A549 (cell line): ENCODE measurements around the gene TMC7. TPM values are rescaled to one million over a fixed set of nuclear protein-coding genes. Genes with fewer than 3 reads are reported as not detected.
A peak's percentile ranks its signal among the peaks of the same experiment; 100 is the strongest.

Source experiments
- ATAC-seq, 2 experiments: fragments of 200-7000 bp in 1 of 2; fragments of >200 bp in 1 of 2; cut with Nextera tagmentation in 1 of 2; cut with Tn5 transposase in 1 of 2; 3 replicates each; pipeline versions ENCODE4 v1.8.0 to v1.9.1; 2018 to 2020; ENCODE audit warnings: mild to moderate bottlenecking in 1 of 2, moderate library complexity in 1 of 2
- CTCF ChIA-PET: fragments of 300-600 bp; sonication (Branson Sonifier 250); formaldehyde crosslinking; extraction: SDS; loops from one replicate; lab custom pipeline; 2021; ENCODE audit warnings: antibody characterized with exemption, inconsistent platforms; lab: Yijun Ruan, JAX
- POLR2A ChIA-PET: fragments of 350-600 bp; formaldehyde crosslinking; extraction: SDS; loops from one replicate; lab custom pipeline; 2021; ENCODE audit warnings: antibody characterized with exemption, inconsistent platforms; lab: Yijun Ruan, JAX
- DNase-seq, 2 experiments: peaks; one replicate each; pipeline versions ENCODE4 v3.0.0 to v3.0.0-alpha.2; 2011 to 2016; ENCODE audit warnings: low read depth in 1 of 2, low spot score in 1 of 2
- FAIRE-seq: peaks from 2 replicates; lab custom pipeline; 2011; peaks lifted over from hg19 to GRCh38; lab: Jason Lieb, UNC
- H3K27ac ChIP-seq, 2 experiments: fragments of >200 bp; sonication (Bioruptor Twin); formaldehyde crosslinking; 3 replicates each; pipeline ENCODE4 v1.5.1; 2016 to 2017
- H3K4me1 ChIP-seq: fragments of >200 bp; sonication (Bioruptor Twin); formaldehyde crosslinking; 3 replicates; pipeline ENCODE4 v1.6.1; 2016
- H3K4me2 ChIP-seq: fragments of >200 bp; sonication (Bioruptor Twin); formaldehyde crosslinking; 3 replicates; pipeline ENCODE4 v1.6.1; 2016
- H3K4me3 ChIP-seq: fragments of >200 bp; sonication (Bioruptor Twin); formaldehyde crosslinking; 3 replicates; pipeline ENCODE4 v1.5.1; 2016
- H3K9me3 ChIP-seq: fragments of >200 bp; sonication (Bioruptor Twin); formaldehyde crosslinking; 3 replicates; pipeline ENCODE4 v1.6.1; 2016
- BHLHE40 ChIP-seq: IDR thresholded peaks from 2 replicates; pipeline ENCODE4 v1.6.1; 2012; ENCODE audit warnings: low read depth, low read length, inconsistent platforms
- CEBPB ChIP-seq, 2 experiments: fragments of >200 bp in 1 of 2; sonication (Bioruptor Twin) in 1 of 2; formaldehyde crosslinking in 1 of 2; IDR thresholded peaks; 2 replicates each; pipeline ENCODE4 v1.6.1; 2012 to 2016
- CHD2 ChIP-seq: fragments of 150-350 bp; IDR thresholded peaks from 2 replicates; pipeline ENCODE4 v1.6.1; 2014; ENCODE audit warnings: low read length; ENCODE audit not compliant: partially characterized antibody
- CHD4 ChIP-seq: fragments of 200-600 bp; sonication (generic); IDR thresholded peaks from 2 replicates; pipeline ENCODE4 v1.6.1; 2016; ENCODE audit warnings: antibody characterized with exemption, mild to moderate bottlenecking, borderline replicate concordance
- FOSB ChIP-seq: fragments of 250-450 bp; sonication (Bioruptor Pico); IDR thresholded peaks from 2 replicates; pipeline ENCODE4 v1.5.0; 2020; ENCODE audit warnings: mild to moderate bottlenecking, moderate library complexity
- HEYL ChIP-seq: fragments of 250-450 bp; sonication (Bioruptor Pico); IDR thresholded peaks from 2 replicates; pipeline ENCODE4 v1.8.0; 2021; ENCODE audit warnings: mild to moderate bottlenecking, moderate library complexity
- HOXA7 ChIP-seq: fragments of 250-450 bp; sonication (Bioruptor Pico); IDR thresholded peaks from 2 replicates; pipeline ENCODE4 v1.5.0; 2020; ENCODE audit warnings: mild to moderate bottlenecking, moderate library complexity
- JUN ChIP-seq, 2 experiments: fragments of >200 bp; sonication (Bioruptor Twin); formaldehyde crosslinking; IDR thresholded peaks; 2 replicates in 1 of 2; 3 replicates in 1 of 2; pipeline ENCODE4 v1.6.1; 2016 to 2017
- TFCP2L1 ChIP-seq: fragments of 250-450 bp; sonication (Bioruptor Pico); IDR thresholded peaks from 2 replicates; pipeline ENCODE4 v1.5.0; 2021; ENCODE audit warnings: mild to moderate bottlenecking
- TP53 ChIP-seq: fragments of 250-450 bp; sonication (Bioruptor Pico); IDR thresholded peaks from 2 replicates; pipeline ENCODE4 v1.5.0; 2021; ENCODE audit warnings: mild to moderate bottlenecking, moderate library complexity
- ZFP36 ChIP-seq: fragments of 450-650 bp; IDR thresholded peaks from 2 replicates; pipeline ENCODE4 v1.6.1; 2014; ENCODE audit warnings: borderline replicate concordance; ENCODE audit not compliant: partially characterized antibody
- ZNF302 ChIP-seq: fragments of 250-450 bp; sonication (Bioruptor Pico); IDR thresholded peaks from 2 replicates; pipeline ENCODE4 v1.9.0; 2021; ENCODE audit warnings: inconsistent platforms, mild to moderate bottlenecking, moderate library complexity
- WGBS: methylation state at CpG from one replicate; pipeline ENCODE4 v1.1.6; 2017; ENCODE audit errors: missing lambda C conversion rate; 5-methylcytosine and 5-hydroxymethylcytosine counted together
- polyA plus RNA-seq, 4 experiments: library from polyadenylated mRNA; depleted of rRNA in 3 of 4; stranded (reverse); fragments of >200 nt; fragmentation: RNase III in 1 of 4; extraction: RNeasy Plus Mini Kit Qiagen cat#74134 plus additional on column Dnase treatment in 1 of 4; gene quantifications; 2 replicates in 3 of 4; 3 replicates in 1 of 4; pipeline ENCODE4 v1.2.3, GENCODE V29; 2011 to 2017
- TF ChIP-seq, protein P1 (sequence below): fragments of >200 bp; sonication (Bioruptor Twin); formaldehyde crosslinking; IDR thresholded peaks from 3 replicates; pipeline ENCODE4 v1.5.1; 2016
- TF ChIP-seq, protein P2 (sequence below): fragments of 450-650 bp; IDR thresholded peaks from 2 replicates; pipeline ENCODE4 v1.6.1; 2014; ENCODE audit warnings: antibody characterized with exemption
- TF ChIP-seq, protein P3 (sequence below): fragments of >200 bp; sonication (Bioruptor Twin); formaldehyde crosslinking; IDR thresholded peaks from 2 replicates; pipeline ENCODE4 v1.6.1; 2016
- TF ChIP-seq, protein P4 (sequence below): fragments of 200-600 bp; sonication (generic); IDR thresholded peaks from 2 replicates; pipeline ENCODE4 v1.6.1; 2016; ENCODE audit warnings: antibody characterized with exemption, mild to moderate bottlenecking, moderate library complexity
- TF ChIP-seq, protein P5 (sequence below): IDR thresholded peaks from 2 replicates; pipeline ENCODE4 v1.6.1; 2012; ENCODE audit warnings: low read depth, borderline replicate concordance

Gene TMC7
- polyA plus RNA-seq, 2 of the 4 experiments (the other 2 are of a cell fraction) = 7.0 to 9.4 TPM

DNA sequence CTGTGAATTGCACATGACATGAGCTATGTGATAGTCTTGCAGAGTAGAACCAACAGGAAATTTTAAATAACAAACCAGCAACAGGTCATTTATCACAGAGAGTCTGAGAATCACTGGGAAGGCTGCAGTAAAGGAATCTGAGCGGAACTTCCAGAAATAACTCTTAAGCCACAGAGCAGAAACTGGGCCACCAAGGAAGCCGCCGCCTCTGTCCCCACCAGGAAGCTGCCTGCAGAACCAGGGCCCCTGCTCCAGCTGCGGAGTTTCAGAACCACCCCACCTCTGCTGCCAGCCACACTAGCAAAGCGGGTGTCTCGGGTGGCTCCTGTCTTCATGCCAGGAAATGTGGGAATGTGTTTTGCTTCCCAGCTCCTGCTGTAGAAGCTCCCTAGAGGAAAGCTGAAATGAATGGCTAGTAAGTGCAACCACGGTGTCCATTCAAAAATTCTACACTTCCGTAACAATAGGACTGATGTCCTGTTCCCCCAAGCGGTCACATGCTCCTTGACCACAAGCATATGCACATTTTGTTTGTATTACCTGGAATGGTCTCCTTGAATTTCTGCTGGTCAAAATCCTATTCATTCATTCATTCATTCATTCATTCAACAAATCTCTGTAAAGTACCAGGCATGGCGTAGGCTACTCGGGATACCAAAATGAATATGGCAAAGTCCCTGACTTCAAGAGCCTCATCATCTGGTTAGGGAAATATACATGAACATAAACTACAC, 122.3 kb downstream of the TMC7 start:
- TF ChIP-seq FOSB (CRISPR knock-in tag) = no peak
- no peak for TF ChIP-seq HEYL
- TF ChIP-seq CEBPB (IDR thresholded peaks at IDR 0.05) = no peak
- no peak for TF ChIP-seq CHD2
- TF ChIP-seq JUN (IDR thresholded peaks at IDR 0.05) = no peak
- TF ChIP-seq ZNF302 = no peak
- TF ChIP-seq, protein P1, sequence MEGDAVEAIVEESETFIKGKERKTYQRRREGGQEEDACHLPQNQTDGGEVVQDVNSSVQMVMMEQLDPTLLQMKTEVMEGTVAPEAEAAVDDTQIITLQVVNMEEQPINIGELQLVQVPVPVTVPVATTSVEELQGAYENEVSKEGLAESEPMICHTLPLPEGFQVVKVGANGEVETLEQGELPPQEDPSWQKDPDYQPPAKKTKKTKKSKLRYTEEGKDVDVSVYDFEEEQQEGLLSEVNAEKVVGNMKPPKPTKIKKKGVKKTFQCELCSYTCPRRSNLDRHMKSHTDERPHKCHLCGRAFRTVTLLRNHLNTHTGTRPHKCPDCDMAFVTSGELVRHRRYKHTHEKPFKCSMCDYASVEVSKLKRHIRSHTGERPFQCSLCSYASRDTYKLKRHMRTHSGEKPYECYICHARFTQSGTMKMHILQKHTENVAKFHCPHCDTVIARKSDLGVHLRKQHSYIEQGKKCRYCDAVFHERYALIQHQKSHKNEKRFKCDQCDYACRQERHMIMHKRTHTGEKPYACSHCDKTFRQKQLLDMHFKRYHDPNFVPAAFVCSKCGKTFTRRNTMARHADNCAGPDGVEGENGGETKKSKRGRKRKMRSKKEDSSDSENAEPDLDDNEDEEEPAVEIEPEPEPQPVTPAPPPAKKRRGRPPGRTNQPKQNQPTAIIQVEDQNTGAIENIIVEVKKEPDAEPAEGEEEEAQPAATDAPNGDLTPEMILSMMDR = no peak
- TF ChIP-seq BHLHE40 = no peak
- TF ChIP-seq HOXA7 (CRISPR knock-in tag) = no peak
- TF ChIP-seq, protein P2, sequence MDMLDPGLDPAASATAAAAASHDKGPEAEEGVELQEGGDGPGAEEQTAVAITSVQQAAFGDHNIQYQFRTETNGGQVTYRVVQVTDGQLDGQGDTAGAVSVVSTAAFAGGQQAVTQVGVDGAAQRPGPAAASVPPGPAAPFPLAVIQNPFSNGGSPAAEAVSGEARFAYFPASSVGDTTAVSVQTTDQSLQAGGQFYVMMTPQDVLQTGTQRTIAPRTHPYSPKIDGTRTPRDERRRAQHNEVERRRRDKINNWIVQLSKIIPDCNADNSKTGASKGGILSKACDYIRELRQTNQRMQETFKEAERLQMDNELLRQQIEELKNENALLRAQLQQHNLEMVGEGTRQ = no peak
- TF ChIP-seq, all 56 proteins: peak for 0
- no peak overlapping the region for H3K4me3 ChIP-seq
- ATAC-seq (no peak), DNase-seq (no peak), FAIRE-seq (no peak)
- WGBS = 75% methylated on average over 11 of the region's 11 CpGs
- no peaks in the 10 kb centered on the region for H3K9me3 ChIP-seq
- no peak overlapping the region for H3K4me2 ChIP-seq
- CTCF ChIA-PET = interaction anchor here (0.7 to 12.5 kb wide), 7 partner anchors 8 to 139 kb away, joined by 3 to 114 read pairs (median 4); partner anchors contain the start of gene ITPRIPL2
- H3K4me1 ChIP-seq = peaks cover 27% of the 10 kb centered on the region
- POLR2A ChIA-PET = no interaction called here
- H3K27ac ChIP-seq = peak overlapping the region in 1 of 2 experiments; percentile 82; a peak in 3 of 6 replicates

DNA sequence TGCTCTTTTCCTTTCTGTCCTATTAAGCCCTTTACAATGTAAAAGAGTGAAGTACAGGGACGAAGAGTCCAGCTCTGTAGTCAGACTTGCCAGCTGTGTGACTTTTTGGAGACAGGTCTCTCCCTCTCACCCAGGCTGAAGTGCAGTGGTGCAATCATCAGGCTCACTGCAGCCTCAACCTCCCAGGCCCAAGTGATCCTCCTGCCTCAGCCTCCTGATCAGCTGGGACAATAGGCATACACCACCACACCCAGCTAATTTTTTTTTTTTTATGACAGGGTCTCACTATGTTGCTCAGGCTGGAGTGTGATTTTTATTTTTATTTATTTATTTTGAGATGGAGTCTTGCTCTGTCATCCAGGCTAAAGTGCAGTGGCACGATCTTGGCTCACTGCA, 122.9 kb downstream of the TMC7 start:
- Histone ChIP-seq H3K9me3 (no peaks in the 10 kb centered on the region), H3K4me2 (no peak overlapping the region), H3K27ac (peak overlapping the region in 1 of 2 experiments; percentile 82; a peak in 3 of 6 replicates), H3K4me3 (no peak overlapping the region), H3K4me1 (peaks cover 32% of the 10 kb centered on the region)
- ATAC-seq (no peak), DNase-seq (no peak), FAIRE-seq (no peak)
- TF ChIP-seq FOSB (CRISPR knock-in tag) (no peak), CHD4 (no peak), TFCP2L1 (CRISPR knock-in tag) (no peak), ZFP36 (no peak), TP53 (no peak)
- TF ChIP-seq, protein P3, sequence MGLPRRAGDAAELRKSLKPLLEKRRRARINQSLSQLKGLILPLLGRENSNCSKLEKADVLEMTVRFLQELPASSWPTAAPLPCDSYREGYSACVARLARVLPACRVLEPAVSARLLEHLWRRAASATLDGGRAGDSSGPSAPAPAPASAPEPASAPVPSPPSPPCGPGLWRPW = no peak
- TF ChIP-seq, protein P4, sequence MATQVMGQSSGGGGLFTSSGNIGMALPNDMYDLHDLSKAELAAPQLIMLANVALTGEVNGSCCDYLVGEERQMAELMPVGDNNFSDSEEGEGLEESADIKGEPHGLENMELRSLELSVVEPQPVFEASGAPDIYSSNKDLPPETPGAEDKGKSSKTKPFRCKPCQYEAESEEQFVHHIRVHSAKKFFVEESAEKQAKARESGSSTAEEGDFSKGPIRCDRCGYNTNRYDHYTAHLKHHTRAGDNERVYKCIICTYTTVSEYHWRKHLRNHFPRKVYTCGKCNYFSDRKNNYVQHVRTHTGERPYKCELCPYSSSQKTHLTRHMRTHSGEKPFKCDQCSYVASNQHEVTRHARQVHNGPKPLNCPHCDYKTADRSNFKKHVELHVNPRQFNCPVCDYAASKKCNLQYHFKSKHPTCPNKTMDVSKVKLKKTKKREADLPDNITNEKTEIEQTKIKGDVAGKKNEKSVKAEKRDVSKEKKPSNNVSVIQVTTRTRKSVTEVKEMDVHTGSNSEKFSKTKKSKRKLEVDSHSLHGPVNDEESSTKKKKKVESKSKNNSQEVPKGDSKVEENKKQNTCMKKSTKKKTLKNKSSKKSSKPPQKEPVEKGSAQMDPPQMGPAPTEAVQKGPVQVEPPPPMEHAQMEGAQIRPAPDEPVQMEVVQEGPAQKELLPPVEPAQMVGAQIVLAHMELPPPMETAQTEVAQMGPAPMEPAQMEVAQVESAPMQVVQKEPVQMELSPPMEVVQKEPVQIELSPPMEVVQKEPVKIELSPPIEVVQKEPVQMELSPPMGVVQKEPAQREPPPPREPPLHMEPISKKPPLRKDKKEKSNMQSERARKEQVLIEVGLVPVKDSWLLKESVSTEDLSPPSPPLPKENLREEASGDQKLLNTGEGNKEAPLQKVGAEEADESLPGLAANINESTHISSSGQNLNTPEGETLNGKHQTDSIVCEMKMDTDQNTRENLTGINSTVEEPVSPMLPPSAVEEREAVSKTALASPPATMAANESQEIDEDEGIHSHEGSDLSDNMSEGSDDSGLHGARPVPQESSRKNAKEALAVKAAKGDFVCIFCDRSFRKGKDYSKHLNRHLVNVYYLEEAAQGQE = no peak
- TF ChIP-seq, protein P5, sequence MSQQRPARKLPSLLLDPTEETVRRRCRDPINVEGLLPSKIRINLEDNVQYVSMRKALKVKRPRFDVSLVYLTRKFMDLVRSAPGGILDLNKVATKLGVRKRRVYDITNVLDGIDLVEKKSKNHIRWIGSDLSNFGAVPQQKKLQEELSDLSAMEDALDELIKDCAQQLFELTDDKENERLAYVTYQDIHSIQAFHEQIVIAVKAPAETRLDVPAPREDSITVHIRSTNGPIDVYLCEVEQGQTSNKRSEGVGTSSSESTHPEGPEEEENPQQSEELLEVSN = no peak
- ChIA-PET CTCF (interaction anchor here (0.7 to 12.5 kb wide), 8 partner anchors 10 to 269 kb away, joined by 3 to 114 read pairs (median 4); no protein-coding TSS in a partner anchor), POLR2A (interaction anchor here (1.1 kb wide), 1 partner anchor 17 kb away, joined by 3 read pairs; no protein-coding TSS in a partner anchor)
- 86% methylated on average over 2 of the region's 2 CpGs for WGBS
